Activated T-helper 9 cell treated with anti-CD3 and anti-CD28 coated beads, Interleukin-2, amount 50 U/mL, for 16 hours (primary cell): ENCODE data around the gene MAPKAP1.

Source experiments
- DNase-seq: peaks from one replicate; pipeline ENCODE4 v3.0.0-alpha.2; 2020; ENCODE audit warnings: low read depth

The MAPKAP1 gene

GRCh38 chr9:125513668-125514413 lies 193.2 kb downstream of the MAPKAP1 start:
- DNase-seq: no peak

- DNase-seq: no peak
Measured at GRCh38 chr9:125513303-125513667, 193.7 kb downstream of the MAPKAP1 start.

GRCh38 chr9:125511789-125512660 lies 195.0 kb downstream of the MAPKAP1 start:
- no peak for DNase-seq

GRCh38 chr9:125510980-125511379 lies 196.0 kb downstream of the MAPKAP1 start:
- DNase-seq: no peak

GRCh38 chr9:125509476-125509875 lies 197.5 kb downstream of the MAPKAP1 start:
- no peak for DNase-seq

GRCh38 chr9:125508249-125508648 lies 198.8 kb downstream of the MAPKAP1 start:
- no peak for DNase-seq

- no peak for DNase-seq
Measured at GRCh38 chr9:125507226-125507625, 199.8 kb downstream of the MAPKAP1 start.

- no peak for DNase-seq
Measured at GRCh38 chr9:125505988-125506438, 201.0 kb downstream of the MAPKAP1 start.

GRCh38 chr9:125504616-125505015 lies 202.4 kb downstream of the MAPKAP1 start:
- no peak for DNase-seq

- no peak for DNase-seq
Measured at GRCh38 chr9:125497906-125498305, 209.1 kb downstream of the MAPKAP1 start.

- DNase-seq: no peak
Measured at GRCh38 chr9:125497478-125497877, 209.5 kb downstream of the MAPKAP1 start.

GRCh38 chr9:125496313-125496834 lies 210.6 kb downstream of the MAPKAP1 start:
- DNase-seq: no peak

GRCh38 chr9:125495172-125496119 lies 211.6 kb downstream of the MAPKAP1 start:
- no peak for DNase-seq

GRCh38 chr9:125494653-125494915 lies 212.4 kb downstream of the MAPKAP1 start:
- DNase-seq: no peak

- DNase-seq: no peak
Measured at GRCh38 chr9:125493881-125494652, 212.9 kb downstream of the MAPKAP1 start.

GRCh38 chr9:125493384-125493783 lies 213.6 kb downstream of the MAPKAP1 start:
- DNase-seq: no peak

- no peak for DNase-seq
Measured at GRCh38 chr9:125492719-125493118, 214.3 kb downstream of the MAPKAP1 start.

- no peak for DNase-seq
Measured at GRCh38 chr9:125487842-125488241, 219.2 kb downstream of the MAPKAP1 start.

- no peak for DNase-seq
Measured at GRCh38 chr9:125486576-125486975, 220.4 kb downstream of the MAPKAP1 start.

GRCh38 chr9:125486152-125486508 lies 220.9 kb downstream of the MAPKAP1 start:
- DNase-seq: no peak

- no peak for DNase-seq
Measured at GRCh38 chr9:125485471-125486151, 221.4 kb downstream of the MAPKAP1 start.
